HS-5 (cell line): ENCODE measurements around the gene ARL14EP.

Experiments used
- DNase-seq: peaks from one replicate; pipeline ENCODE4 v3.0.0-alpha.2; 2012; ENCODE audit warnings: low read depth

ARL14EP gene

GRCh38 chr11:30326906-30327305, 4.0 kb downstream of the ARL14EP start:
- no peak for DNase-seq

DNA sequence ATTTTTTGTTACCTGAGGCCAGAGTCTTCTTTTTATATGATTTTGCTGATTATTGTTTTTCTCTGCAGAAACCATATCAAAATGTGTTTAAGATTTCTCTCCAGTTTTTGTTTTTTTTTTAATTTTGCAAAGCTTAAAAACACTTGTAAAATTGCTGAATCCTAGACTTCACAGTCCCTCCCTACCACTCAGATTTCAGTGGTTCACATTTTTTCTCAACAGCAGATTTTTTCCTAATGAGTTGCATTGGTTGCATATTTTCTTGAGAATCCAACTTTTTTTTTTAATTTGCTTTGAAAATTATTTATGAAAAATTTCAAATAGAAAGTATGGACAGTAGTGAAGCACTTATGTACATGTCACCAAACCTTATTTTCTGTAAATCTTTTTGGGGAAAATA, 5.8 kb downstream of the ARL14EP start:
- DNase-seq, result no peak

DNA sequence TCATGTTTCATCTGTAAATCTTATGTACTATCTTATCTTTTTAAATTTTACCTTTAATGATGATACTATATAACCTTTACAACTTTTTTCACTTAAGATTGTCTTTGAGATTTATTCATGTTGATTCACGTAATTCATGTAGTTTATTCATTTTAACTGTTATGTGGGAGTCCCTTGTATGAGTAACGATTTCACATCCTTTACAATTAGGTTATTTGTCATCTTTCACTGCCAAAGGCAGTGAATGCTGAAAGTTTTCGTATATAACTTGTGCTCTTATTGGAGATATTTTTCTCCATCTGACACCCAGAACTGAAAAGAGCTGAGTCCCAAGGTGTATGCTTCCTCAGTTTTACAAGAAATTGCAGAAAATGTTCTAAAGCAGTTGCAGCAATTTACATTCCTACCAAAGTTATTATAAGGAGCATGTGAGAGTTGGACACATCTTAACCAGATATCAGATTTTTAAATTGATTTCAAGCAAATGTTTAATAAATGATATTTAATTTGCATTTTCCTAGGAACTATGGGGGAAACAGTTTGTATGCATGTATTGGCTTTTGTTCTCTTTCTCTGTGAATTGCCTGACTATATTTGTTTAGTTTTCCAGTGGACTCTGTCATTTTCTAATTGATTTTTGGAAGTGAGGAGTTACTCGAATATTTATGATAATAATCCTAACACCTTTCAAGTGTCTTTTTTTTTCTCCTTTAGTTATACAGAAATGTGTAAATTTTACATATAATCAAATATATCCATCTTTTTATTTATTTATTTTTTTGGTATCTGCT, 6.4 kb downstream of the ARL14EP start:
- DNase-seq, result no peak

GRCh38 chr11:30333405-30333804, 10.5 kb downstream of the ARL14EP start:
- no peak for DNase-seq

DNA sequence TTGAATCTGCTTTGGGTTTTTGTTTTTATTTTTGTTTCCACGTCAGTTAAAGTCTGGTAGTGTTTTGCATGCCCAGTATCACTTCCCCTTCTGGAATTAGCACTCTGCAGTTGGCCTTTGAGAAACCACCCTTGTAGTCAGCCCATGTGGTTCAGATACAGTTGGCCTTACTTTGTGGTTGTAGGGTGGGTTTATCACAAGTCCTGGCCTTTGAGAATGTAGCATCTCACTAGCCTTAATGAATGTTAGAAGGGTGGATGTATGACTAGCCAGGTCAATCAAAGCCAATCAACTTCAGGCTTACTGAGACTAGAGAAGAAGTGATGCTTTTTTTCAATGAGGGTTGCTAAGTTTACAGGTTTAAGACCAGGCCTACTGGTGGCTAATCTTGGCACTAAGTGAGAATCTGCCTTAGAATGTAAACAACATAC, 19.8 kb downstream of the ARL14EP start:
- no peak for DNase-seq

DNA sequence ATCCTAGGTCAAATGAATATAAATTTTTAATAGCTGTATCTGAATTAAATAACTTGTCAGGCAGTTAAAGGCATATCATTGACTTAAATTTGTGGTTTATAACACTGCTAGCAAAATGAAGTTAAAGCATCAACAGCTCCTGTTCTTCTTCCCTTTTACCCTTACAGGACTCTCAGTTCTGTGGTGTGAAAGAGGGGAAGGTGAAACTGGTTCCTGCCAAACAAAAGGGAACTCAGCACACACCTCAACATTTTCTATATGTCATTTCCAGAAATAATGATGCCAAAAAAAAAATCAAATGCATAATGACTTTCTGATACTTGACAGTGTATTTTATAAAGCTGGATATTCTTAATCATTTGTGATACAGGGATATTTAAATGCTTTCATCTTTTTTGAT, 21.2 kb downstream of the ARL14EP start:
- DNase-seq, result no peak

GRCh38 chr11:30345644-30346043, 22.7 kb downstream of the ARL14EP start:
- DNase-seq, result no peak

DNA sequence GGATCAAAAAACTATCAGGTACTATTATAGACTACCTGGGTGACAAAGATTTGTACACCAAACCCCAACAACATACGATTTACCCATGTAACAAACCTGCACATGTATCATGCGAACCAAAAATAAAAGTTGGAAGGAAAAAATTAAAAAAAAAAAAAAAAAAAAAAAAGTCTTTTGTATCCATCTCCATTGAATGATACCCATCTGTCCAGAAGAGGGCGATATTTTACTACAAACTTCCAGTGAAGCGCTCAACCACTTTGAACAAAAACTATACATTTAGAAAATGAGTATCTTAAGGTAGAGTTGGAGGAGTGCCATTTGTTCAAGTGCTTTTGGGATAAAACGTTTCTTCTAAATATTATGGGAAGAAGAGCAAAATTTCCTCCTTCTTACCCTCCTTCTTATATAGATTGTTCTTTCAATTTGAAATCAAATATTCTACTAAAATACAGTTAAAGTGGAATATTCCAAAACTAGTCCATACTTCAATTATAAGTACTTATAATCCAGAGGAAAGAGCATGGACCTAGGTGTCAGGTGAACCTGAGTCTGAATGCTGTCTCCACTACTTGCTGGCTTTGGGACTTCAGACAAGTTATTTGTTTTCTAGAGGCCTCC, 23.3 kb downstream of the ARL14EP start:
- DNase-seq, result no peak

DNA sequence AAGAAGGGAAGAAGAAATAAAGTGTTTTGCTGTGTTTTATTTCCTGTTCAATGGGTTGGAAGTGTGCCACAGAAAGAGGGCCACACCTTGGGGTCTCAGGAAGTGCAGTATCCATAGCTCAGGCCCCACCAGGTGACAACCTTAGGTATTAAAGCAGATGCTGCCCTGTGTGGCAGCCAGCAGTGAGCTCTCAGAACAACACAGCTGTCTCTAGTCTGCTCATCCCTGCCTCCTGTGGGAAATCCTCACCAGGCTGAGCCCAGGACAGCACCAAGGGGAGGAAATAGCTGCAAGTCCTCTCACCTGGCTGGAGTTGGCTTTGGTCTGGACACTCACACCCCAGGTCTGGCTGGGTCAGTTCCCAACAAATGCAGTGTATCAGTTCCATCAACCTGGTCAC, 25.1 kb downstream of the ARL14EP start:
- DNase-seq, result no peak

DNA sequence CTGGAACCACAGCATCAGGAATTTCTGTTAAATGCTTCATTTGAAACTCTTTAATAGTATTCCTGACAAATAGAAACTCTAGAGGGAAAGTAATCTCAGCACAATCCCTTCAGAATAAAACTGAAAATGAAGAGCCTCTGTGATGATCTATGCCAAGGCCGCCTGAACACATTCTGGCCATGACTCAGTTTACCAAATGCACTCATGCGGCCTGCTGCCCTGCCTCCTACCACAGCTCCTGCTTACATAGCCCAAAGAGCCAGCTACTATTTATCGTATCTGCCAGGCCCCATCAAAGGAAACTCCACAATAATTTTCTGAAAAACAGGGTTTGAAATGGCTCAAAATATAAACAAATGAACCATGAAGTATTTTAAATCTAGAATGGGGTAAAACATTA, 27.0 kb downstream of the ARL14EP start:
- DNase-seq, result no peak

GRCh38 chr11:30350384-30350783, 27.5 kb downstream of the ARL14EP start:
- no peak for DNase-seq

- DNase-seq, result no peak
These were observed 28.2 kb downstream of the ARL14EP start for GRCh38 chr11:30351061-30351460.

GRCh38 chr11:30356391-30356790, 33.5 kb downstream of the ARL14EP start:
- DNase-seq, result no peak

- DNase-seq, result no peak
These were observed 35.0 kb downstream of the ARL14EP start for GRCh38 chr11:30357872-30358271.

DNA sequence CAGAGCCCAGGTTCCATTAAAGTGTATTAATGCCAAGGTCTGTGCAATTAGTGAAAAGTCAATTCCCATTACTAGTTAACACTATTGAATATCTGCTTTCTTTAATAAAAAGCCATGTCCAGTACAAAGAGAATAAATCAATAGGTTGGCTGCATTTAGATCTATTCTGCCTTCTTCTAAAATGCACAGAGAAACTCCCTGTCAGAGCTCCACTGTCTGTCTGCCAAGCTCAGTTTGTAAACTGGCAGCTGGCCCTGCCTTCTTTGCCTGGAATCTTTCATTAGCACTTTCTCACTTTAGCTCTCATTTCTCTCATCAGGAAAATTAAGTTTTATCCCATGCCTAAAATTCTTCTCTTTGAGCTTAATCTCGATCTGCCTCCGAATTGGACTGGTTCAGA, 35.6 kb downstream of the ARL14EP start:
- DNase-seq, result no peak

DNA sequence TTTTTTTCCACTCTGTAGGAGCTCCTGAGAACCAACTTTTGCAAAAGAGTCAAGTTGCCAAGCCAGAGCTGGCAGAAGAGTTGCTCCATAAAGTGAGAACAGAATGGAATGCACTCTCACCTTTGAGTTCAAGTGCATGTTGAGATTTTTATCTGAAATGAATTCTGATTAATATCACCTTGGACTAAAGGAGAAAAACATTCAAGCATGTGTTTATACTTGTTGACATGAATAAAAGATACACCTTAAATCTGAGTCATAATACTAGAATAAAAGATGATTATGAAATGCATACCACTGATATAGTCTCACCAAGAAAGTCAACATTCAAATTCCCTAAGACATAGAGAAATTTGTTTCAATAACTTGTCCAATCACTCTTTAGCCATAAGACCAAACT, 37.8 kb downstream of the ARL14EP start:
- no peak for DNase-seq

- no peak for DNase-seq
These were observed 41.4 kb downstream of the ARL14EP start for GRCh38 chr11:30364139-30364836.

GRCh38 chr11:30364837-30365482, 42.1 kb downstream of the ARL14EP start:
- no peak for DNase-seq

GRCh38 chr11:30365793-30366517, 43.1 kb downstream of the ARL14EP start:
- DNase-seq, result no peak

DNA sequence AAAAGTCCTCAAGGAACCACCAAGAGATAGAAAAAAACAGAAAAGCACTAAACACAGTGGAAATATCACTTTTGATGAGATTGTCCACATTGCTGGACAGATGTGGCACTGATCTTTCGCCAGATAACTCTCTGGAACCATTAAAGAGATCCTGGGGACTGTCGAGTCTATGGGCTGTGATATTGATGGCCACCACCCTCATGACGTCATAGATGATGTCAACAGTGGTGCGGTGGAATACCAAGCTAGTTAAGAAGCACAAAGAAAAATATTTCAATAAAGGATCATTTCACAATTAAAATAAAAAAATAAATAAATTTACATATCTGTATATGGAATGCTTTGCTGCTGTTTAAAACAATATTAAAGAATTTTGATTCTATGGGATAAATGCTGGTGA, 45.5 kb downstream of the ARL14EP start:
- no peak for DNase-seq

GRCh38 chr11:30370164-30370563, 47.3 kb downstream of the ARL14EP start:
- DNase-seq, result no peak

- DNase-seq, result no peak
These were observed 54.4 kb downstream of the ARL14EP start for GRCh38 chr11:30377347-30377746.
